HG02870 (cell line): ENCODE results near the gene IKZF1.
A peak's percentile ranks its signal among the peaks of the same experiment; 100 is the strongest.
"Not testable (repeated sequence)": the region's sequence is repeated elsewhere in the genome, so short reads cannot be mapped to it uniquely, and the experiment has no call there.

ENCODE experiments used
- ATAC-seq: cut with Tn5 transposase; IDR thresholded peaks from one replicate; pipeline ENCODE4 v1.9.1; 2021; ENCODE audit warnings: mild to moderate bottlenecking, moderate library complexity; ENCODE audit not compliant: unreplicated experiment

IKZF1 gene

DNA sequence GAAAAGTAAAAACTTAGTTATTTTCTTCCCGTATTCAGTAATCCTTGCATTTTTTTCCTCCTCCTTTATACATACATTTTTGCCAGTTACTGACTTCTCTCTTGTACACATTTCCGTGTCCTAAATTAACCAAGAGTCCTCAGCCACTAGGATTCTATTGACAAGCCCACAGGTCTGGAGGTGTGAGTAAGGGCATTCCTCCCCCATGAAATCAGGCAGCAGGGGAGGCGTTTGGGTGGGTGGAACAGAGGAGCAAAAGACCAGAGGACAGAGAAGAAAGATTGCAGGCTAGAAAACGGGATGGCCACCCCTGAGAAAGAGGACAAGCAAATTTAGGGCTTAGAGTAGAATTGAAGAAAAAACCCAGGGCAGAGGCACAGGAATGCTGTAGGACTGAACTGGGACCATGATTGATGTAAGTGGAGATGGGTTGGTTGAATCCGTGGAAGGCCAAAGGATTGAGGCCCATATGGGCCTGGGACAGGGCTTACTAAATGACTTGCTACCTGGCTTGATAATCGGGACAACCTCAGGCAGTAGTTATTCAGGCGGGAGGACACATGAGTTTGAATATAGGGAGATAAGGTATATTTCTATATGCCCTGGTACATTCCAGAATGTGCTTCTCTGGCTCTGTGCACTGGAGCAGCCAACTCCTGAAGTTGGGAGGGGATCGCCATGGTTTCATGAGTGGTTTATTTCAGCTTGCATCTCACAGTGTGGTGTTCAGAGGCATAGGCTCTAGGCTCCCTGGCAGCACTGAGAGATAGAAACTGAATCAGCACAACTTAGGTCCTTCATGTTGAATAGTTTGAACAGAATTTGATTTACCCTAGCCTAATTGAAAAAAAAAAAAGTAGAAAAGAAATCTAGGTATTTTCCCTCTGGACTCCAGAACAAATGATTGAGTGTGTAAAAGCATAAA lies 28.0 kb downstream of the IKZF1 start:
- no peak for ATAC-seq

DNA sequence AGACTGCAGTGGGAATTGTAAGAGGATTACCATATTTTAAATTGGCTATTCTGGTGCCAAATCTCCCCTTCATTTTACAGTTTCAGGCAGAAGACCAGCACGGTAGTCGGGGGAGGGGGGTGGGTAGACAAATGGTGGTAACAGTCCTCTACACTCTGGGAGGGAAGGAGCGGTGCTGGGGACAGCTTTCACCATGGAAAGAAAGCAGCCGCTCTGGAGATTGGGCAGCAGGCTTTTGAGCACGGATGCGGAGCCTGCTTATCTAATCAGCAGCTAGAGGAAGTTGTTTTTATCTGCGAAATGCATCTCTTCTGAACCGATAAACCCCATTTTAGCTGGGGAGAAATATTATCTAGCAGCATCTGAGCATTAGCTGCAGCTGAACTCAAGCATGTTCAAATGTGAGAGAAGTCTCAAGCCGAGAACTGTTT lies 28.7 kb downstream of the IKZF1 start:
- no peak for ATAC-seq

DNA sequence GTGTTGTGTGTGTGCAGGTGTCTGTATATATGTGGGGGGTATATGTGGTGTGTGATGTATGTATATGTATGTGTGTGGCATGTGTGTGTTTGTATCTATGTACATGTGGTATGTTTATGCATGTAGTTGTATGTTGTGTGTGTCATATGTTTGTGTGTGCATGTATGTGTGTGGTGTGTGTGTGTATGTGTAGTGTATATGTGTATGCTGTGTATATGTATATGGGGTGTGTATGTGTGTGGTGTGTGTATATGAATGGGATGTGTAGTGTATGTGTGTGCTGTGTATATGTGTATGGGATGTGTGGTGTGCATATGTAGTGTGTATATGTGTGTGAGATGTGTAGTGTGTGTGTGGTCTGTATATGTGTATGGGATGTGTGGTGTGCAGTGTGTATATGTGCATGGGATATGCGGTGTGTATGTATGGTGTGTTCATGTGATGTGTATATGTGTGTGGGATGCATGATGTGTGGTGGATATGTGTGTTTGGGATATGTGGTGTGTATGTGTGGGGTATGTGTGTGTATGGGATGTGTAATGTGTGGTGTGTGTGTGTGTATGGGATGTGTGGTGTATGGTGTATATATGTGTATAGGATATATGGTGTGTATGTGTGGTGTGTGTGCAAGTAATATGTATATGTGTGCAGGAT lies 30.0 kb downstream of the IKZF1 start:
- ATAC-seq, result no peak

DNA sequence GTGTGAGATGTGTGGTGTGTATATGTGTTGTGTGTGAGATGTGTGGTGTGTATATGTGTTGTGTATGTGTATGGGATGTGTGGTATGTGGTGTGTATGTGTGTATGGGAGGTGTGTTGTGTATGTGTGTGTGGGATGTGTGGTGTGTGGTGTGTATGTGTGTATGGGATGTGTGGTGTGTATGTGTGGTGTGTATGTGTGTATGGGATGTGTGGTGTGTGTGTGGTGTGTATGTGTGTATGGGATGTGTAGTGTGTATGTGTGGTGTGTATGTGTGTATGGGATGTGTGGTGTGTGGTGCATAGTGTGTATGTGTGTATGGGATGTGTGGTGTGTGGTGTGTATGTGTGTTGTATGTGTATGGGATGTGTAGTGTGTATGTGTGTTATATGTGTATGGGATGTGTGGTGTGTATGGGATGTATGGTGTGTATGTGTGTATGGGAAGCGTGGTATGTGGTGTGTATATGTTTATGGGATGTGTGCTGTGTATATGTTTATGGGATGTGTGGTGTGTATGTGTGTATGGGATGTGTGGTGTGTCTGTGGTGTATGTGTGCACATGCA lies 30.8 kb downstream of the IKZF1 start:
- no peak for ATAC-seq

DNA sequence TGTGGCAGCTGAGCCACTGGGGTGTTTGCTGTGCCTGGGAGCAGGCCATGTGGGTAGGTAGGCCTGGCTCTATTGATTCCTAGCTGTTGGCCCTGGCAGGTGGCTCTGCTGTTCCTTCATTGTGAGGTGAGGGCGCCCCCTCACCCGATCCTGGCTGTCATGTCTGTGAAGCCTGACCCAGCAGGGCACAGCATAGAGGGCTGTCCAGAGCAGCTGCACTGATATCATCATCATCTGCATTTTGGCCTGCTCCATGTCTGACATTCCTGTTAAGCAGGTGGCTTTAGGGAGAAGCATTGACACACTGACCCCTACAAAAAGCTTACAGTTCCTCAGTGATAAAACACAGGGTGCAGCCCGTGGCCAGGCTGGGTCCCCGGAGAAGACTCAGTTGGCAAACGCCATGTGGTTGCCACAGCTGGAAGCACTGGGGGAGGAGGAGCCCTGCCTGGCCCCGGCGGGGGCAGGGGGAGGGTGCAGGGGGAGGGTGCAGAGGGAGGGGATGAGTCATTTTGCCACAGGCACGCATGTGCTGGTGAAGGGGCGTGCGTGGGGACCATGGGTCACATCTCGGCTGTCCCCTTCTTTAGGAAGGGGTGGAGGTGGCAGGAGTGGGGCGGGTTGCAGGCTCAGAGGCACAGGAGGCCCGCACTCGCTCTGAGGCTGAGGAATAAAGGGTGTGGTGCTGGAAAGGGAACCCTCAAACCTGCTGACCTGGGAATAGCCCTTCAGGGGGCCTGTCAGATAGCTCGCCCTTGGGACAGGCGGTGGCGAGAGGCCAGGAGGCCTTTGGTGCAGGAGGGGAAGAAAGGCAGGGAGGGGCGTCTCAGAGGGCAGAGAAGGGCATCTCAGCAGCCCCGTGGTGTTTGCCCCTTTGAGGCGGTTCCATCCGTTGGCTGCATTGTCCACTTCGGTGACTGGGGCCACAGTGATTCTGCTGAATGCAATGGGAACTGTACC lies 31.6 kb downstream of the IKZF1 start:
- peak; percentile 14 for ATAC-seq

DNA sequence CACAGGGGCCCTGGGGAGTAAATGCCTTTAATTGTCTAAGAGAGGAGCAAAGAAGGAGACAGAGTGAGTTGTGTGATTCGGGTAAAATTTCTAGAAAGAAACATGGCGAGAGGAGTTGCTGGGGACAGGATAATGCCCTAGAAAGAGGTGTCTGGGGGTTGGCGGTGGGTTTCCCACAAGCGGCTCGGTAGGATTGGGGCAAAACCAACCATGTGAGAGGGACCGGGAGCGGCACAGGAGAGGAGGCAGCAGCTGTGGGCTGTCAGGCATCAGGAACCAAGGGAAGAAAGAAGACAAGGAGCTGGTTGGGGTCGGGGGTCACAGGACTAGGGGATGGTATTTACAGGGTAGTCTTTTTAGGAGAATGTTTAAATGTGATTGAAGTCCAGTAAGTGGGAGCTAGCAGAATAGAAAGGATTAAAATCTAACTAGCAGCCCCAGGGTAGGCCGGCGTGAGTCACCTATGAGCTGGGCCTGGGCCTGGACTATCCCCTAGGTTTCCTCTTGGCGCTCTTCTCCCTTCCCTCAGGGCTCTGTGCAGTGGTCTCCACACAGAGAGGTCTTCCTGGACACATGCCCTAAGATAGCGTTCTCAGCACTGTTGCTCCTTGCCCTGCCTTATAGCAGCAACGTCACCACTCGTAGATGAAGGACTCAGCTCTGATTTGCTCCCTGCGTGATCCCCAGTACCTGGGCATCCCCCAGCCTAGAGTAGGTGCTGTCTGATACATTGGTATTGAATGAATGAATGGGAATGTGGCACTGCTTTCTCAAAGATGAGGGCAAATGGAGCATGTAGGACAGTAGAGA lies 32.6 kb downstream of the IKZF1 start:
- ATAC-seq, result no peak

DNA sequence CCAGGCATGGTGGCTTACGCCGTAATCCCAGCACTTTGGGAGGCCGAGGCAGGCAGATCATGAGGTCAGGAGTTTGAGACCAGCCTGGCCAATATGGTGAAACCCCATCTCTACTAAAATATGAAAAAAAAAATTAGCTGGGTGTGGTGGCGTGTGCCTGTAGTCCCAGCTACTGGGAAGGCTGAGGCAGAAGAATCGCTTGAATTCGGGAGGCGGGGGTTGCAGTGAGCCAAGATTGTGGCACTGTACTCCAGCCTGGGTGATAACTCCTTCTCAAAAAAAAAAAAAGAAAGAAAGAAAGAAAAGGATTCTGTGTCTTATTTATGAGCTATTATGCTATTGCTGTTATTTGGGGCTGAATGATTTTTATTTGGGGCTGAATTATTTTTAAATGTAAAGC lies 35.0 kb downstream of the IKZF1 start:
- ATAC-seq, result not testable (repeated sequence)

DNA sequence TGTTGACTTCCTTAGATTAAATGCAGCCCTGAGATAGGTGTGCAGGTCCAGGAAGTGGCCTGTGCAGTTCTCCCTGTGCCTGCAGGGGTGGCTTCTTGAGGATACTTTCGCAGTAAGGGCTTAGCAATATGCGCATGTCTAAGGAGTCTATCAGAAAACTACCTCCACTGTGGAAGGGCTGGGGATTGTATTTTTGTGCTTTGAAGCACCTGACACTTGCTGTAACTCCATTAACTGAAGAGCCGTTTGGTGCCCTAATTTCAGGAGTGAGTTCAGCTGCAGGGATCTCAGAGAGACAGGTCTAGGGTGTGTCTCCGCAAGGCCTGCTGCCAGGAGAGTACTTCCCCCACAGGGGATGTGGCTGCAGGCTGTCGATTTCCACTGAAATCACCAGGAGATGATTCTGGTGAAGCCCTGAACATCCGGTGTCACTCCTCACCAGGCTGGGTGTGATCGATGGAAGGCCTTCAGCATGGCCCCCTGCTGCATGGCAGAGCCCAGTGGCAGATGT lies 35.5 kb downstream of the IKZF1 start:
- no peak for ATAC-seq

DNA sequence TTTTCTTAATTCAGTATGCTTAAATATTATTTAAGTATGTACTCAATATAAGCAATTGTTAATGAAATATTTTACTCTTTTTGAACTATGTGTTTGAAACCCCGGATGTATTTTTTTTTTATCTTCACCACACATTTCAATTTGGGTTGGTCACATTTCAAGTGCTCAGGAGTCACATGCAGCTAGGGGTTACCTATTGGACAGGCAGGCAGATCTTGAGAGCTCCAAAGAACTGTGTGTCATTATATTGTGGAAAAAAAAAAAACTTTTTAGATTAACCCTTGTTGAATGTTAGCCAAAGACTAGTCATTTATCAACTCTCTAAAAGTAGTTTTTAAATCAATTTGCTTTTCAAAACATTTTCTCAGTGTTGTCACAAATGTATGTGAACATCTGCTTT lies 37.2 kb downstream of the IKZF1 start:
- no peak for ATAC-seq

DNA sequence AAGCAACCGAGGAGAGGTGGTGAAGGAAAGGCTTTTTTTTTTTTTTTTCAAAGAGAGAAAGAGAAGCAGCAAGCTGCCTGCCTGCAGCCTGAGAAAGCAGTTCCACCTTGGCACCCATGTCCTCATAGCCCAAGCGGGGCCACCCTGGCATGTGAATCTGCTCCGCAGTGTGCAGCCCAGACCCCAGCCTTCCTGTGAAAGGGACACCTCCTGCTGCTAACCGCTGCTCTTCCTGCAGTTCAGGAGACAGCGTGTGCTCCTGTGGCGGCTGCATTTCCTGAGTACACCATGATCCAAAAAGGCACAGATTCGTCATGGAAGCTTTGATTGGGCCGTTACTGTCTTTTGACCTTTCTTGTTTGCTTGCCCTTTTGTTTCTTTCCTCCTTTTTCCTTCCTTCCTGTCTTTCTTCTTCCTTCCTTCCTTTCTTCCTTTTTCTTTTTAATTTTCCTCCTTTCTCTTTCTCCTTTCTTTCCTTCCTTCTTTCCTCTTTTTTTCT lies 38.1 kb downstream of the IKZF1 start:
- ATAC-seq, result no peak

DNA sequence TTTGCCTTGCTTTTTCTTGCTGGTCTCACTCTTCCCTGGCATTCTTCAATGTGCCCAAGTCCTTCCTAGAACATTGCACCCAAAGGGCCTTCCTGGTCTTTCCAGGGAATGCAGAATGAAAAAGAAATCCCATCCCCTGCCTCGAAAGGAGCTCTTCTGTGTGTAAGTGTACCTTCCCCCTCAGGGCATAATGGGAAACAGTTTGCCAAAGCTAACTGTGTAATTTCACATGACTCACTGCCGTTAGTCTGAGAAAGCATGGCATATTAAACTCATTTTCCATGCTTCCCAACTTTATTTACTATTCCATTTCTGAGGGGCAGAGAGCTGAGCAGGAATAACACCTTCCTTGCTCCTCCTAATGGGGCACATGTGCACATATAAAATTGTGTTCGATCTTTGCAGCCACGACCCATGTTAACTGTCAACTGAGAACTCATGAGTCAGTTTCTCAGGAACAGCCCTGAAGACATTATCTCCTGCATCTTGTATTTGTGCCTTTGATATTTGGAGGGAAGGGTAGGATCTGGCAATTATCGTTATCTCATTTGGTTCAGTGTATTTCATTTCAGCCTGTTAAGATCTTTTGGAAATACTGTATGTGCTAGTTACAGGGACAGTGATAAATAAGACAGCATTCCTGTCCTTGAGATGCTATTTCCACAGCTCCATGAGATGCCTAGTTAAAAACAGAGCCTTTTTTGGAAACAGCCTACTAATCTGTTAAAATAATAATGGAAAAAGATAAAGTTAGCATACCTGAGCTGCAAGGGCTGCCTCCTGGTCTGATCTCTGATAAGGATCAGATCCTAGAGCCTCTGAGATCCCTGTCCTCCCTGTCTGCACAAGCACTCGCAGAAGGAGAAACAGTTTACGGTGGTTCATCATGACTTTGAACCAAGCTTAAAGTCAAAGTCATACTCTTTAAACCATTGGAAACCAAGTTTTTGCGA lies 42.3 kb downstream of the IKZF1 start:
- ATAC-seq, result no peak

DNA sequence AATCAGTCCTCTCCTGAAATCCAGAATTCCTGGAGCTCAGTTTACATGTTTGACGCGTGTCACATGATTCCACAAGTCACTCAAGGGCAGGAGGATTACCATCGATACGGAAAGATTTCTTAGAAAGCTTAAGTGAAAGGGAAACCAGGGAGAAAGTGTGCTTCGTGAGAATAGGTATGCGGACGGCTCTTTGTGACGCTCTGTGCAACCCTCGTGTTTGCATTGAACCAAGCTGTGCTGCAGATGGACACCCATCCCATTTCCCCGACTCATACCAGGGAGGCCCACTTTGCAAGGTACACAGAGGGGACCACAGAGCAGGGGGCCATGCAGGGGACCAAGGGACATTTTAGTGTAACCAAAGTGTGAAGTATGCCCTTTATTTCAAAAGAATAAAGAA lies 43.2 kb downstream of the IKZF1 start:
- no peak for ATAC-seq

DNA sequence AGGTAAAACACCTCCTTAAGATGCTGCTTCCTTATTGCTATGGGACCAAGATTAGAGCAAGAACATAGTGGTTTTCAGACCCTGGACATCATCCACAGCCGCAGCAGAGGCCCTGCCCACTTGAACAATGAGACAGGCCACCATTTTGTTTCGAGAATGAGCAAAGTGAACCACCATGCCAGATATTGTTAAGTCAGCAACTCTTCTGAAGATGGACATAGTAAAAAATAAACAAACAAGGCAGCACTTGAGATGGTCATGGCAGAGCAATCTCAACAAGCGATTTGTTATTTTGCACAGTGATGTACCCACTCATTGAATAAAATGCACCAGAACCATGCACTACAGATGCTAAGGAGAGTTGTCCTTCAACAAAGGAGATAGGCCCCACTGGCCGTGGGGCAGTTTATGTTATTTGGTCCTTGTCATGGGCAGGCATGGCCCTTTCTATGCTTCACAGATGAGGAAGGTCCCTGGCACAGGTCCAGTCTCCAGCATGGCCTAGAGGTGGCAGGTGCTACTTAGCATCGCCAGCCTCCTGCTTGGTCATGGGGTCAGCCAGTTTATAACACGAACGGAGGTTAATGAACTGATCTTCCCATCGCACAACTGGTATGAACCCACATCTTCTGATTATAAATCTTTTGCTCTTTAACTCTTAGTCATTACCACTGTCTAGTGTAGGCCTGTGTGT lies 44.1 kb downstream of the IKZF1 start:
- ATAC-seq, result no peak

DNA sequence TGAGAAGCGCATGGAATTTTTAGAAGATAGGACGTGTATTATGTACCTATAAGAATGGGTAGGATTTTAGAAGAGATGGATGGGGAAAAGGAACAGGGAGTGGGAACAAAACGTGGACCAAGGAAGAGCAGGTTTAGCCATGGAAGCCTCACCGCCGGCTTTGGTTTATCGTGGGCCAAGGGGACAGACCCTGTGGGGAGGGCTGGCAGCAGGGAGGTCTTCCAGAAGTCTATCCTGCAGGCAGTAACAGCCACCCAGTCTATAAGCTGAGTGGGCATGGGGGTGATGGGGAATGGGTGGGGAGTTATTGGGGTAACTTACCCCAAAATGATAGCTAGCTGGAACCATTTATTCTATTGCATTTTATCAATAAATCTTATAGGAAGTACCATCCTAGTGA lies 44.9 kb downstream of the IKZF1 start:
- no peak for ATAC-seq

DNA sequence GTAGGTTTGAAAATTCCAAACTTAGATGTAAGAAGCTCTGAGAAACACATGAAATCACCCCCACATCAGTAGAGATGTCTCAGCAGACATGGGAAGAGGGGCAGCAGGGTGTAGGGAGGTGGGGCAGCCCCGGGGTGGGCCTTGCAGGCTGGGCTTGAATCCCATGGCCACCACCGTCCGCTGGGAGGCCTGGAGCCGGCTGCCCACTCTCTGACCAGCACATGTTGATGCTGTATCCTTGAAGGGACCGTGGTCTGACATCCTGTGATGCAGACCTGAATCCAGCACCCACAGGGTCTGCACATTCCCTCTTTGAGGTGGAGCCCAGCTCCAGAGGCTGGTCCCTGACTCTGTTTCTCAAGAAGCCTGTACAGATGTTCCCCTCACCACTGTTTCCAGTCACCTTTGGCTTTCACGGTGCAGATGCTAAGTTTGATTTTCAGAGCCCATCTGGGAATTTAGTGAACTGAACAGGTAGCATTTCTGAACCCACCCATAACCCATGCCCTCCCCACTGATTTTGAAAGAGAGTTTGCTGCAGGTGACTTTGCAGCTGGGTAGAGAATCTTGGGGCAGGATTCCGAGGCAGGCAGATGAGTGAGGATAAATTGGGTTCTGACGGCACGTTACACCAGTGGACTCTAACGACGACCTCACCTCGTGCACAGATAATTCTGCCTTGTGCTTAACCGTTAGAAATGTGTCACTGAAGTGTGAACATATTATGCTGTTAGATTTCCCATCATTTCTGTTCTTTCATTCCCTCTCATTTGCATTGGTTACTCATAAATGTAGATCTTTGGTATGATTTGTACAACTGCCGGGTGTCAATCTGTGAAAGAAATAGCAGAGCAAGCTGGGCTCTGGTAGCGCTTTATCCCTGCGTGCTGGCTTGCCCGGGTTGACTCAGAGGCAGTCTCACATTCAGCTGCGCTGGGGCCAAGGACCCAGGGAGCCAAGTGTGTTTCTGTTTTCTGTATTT lies 45.7 kb downstream of the IKZF1 start:
- peak; percentile 82 for ATAC-seq

DNA sequence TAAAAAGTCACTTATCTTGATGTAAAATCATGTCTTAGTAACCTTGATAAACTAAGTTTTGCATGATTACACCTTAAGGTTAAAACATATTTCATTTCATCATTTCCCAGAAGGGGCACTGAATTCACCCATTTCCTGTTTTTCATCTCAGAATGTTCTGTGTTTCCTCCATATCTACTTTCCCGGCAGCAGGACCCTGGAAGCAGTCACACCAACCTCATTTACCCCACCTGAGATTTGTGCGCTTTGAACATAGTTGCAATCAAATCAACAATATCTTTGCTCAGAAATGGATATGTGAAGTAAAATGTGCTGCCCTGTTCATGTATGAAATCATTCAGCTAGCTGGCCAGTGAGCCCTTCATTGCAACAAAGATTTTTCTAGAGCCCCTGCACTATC lies 46.8 kb downstream of the IKZF1 start:
- no peak for ATAC-seq

DNA sequence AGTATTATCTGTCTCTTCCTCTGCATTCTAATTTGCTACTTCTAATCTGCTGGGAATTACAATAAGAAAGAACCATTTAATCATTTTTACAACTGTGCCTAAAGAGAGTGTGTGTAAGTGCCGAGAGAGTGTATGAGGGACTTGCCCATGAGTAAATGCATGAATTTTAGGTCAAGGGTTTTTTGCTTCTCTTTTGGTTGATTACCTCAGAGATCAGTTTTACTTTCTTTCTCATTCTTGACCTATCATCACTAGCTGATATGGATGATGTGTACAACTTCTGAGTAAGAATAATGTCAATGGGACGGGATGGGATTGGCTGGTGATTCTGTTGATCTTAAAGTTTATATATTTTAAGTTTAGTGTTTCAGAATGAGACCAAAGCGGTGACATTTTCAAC lies 47.8 kb downstream of the IKZF1 start:
- peak; percentile 75 for ATAC-seq
